GM19099 (cell line): ENCODE measurements around the gene USP28.

Experiments
- POLR2A ChIP-seq: IDR thresholded peaks from 3 replicates; pipeline ENCODE4 v1.6.1; 2011; ENCODE audit warnings: low read depth; ENCODE audit not compliant: insufficient read length; ENCODE audit errors: extremely low read depth

USP28 gene

GRCh38 chr11:113818426-113818825 is 56.9 kb downstream of the USP28 start:
- TF ChIP-seq POLR2A, result no peak

- TF ChIP-seq POLR2A, result no peak
Measured at GRCh38 chr11:113817626-113818025, 57.7 kb downstream of the USP28 start.

- TF ChIP-seq POLR2A, result no peak
Measured at GRCh38 chr11:113817162-113817561, 58.2 kb downstream of the USP28 start.

DNA sequence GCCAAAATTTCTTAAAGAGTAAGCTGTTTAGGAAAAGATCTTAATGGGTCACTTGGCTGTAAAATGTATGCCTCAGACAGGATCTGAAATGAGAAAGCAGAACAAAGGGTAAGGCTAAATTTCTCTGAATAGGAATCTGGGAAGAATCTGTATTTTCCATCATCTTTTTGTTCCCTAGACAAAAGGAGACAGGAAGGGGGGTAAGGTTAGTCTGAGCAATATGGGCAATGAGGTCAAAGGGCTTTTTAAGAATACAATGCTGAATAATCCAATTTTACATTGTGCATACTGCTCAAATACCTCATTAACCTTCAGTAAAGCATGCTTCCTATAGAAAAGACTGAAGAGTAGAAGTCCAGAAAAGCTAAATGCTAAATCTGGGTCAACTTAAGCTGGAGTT is 61.2 kb downstream of the USP28 start:
- no peak for TF ChIP-seq POLR2A

DNA sequence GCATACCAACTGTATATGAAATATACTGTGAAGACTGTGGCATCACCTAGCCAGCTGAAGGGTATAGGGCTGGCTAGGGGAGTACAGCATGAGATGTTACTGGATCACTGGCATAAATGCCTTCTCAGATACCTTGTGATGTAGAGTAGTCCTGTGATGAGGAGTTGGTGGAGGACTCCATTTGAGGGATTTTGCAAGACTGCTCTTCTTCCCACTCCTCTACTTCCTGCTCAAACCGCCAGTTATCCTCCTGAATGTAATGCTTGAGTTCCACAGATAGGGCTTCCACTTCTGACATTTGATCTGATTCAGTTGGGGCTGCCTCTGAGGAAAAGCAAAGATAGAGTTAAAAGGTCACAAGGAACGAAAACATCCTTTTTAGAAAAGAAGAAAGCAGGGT is 66.4 kb downstream of the USP28 start:
- TF ChIP-seq POLR2A, result no peak

GRCh38 chr11:113806406-113806805 is 69.0 kb downstream of the USP28 start:
- TF ChIP-seq POLR2A, result no peak

GRCh38 chr11:113805640-113806039 is 69.7 kb downstream of the USP28 start:
- no peak for TF ChIP-seq POLR2A

DNA sequence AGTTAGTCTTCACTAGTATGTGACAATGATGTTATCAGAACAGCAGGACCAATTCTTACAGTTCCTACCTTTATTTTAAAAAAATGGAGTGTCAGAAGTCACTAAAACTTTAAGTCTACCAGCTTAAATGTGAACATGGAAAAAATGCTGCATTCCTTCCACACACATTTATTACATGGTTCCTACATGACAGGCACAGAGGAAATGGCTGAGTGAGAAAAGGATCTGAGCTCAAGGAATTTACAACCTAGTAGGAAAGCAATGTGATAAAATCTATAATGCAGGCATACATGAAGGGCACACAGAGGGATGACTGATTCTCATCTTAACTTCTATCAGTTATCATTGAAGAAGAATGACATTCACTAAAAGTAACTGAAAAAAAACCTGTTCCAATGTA is 72.8 kb downstream of the USP28 start:
- TF ChIP-seq POLR2A, result no peak

- no peak for TF ChIP-seq POLR2A
Measured at GRCh38 chr11:113796663-113797259, 78.6 kb downstream of the USP28 start.

DNA sequence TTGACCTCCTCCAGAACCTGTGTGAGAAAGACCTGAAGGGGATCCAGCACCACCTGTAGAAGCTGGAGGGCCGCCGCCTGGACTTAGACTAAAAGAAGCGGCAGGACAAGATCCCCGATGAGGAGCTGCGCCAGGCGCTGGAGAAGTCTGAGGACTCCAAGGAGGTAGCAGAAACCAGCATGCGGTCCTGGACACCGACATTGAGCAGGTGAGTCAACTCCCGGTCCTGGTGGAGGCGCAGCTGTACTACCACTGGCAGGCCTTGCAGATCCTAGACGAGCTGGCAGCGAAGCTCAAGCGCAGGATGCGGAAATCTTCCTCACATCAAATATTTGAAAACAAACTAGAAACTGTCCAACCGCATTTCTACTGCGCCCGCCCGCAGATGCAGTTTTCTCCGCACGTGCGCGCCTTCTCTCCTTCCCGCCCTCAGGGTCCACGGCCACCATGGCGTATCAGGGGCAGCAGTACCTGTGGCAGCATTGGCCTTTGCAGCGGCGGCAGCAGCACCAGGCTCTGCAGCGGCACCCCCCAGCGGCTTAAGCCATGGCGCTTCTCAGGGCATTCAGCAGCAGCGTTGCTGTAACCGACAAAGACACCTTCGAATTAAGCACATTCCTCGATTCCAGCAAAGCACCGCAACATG is 85.6 kb downstream of the USP28 start:
- TF ChIP-seq POLR2A, result no peak

- TF ChIP-seq POLR2A, result no peak
Measured at GRCh38 chr11:113782134-113782533, 93.2 kb downstream of the USP28 start.

GRCh38 chr11:113781682-113782081 is 93.7 kb downstream of the USP28 start:
- TF ChIP-seq POLR2A, result no peak

DNA sequence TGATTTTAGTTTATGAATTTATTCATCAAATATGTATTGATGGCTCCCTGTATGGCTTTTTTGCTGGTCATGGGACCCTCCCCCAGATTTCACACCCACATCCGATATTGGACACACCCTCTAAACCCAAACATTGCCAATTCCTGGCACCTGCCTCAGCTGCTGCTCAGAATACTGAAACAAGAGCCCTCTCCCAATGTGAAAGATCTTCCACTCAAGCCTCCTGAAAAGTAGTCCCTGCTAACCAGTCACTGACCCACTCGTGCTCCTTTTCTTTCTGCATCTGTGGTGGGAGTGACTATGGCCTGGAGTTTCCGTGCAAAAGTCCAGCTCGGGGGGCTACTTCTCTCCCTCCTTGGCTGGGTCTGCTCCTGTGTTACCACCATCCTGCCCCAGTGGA is 95.9 kb downstream of the USP28 start, which contains the start of gene CLDN25:
CLDN25 (plus strand) TSS at position 301 of the 400 bp plus-strand sequence; CDS start at position 301, 0 bp downstream.
- TF ChIP-seq POLR2A, result no peak

GRCh38 chr11:113778111-113778910 is 97.1 kb downstream of the USP28 start:
- TF ChIP-seq POLR2A, result no peak

DNA sequence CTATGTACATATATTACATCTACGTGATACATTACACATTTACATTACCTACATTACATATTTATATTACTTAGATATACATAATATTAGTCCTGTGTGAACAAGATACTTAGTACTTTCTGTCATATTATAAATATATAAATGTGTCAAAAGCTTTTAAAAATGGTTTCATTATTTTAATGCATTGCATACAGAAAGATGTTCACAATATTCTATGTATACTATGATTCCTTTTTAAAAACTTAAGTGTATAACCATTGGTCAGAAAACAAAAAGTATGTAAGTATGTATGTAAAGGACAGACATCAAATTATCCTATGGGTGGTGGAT is 101.2 kb downstream of the USP28 start:
- TF ChIP-seq POLR2A, result no peak

GRCh38 chr11:113773416-113774173 is 101.8 kb downstream of the USP28 start, which contains the start of gene ZW10:
Gene ZW10 (minus strand): TSS chr11:113773692. CDS start chr11:113773666, 26 bp downstream.
- peak; percentile 77 for TF ChIP-seq POLR2A

DNA sequence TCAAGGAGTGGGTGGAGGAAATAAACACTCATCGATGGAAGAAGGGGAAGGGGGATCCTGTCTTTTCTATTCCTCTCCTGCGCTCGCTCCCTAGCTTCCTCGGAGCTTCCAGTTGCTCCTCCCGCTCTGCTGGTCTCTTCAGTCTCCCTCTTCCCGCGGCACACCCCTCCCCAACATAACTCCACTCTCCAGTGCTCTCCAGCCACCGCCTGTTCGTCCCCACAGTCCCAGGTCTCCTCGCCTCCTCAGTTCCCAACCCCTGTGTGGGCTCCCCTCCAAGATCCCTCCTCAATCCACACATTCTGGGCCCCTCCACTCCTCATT is 102.3 kb downstream of the USP28 start:
- no peak for TF ChIP-seq POLR2A
